HepG2 (cell line): ENCODE measurements around the gene PTK7. TPM values are rescaled to one million over a fixed set of nuclear protein-coding genes. Genes with fewer than 3 reads are reported as not detected.

Experiments
- AGO2 ChIP-seq: fragments of 200-400 bp; formaldehyde crosslinking; optimal IDR thresholded peaks from 2 replicates; pipeline ENCODE3; 2017; ENCODE audit warnings: mild to moderate bottlenecking, low read depth, low read length, moderate library complexity
- AHR ChIP-seq: IDR thresholded peaks from 2 replicates; pipeline ENCODE4 v1.6.1; 2018; ENCODE audit warnings: missing genetic modification reagents, missing compliant biosample characterization
- CEBPZ ChIP-seq: IDR thresholded peaks from 2 replicates; pipeline ENCODE4 v1.6.1; 2012; ENCODE audit warnings: low read length, improper control_type of control experiment
- GLI4 ChIP-seq: sonication (generic); formaldehyde crosslinking; IDR thresholded peaks from 2 replicates; pipeline ENCODE4 v1.5.1; 2020; ENCODE audit warnings: missing genetic modification reagents, mild to moderate bottlenecking, moderate library complexity, borderline replicate concordance
- GTF3A ChIP-seq: sonication (generic); formaldehyde crosslinking; conservative IDR thresholded peaks from 2 replicates; pipeline ENCODE4 v1.4.0; 2020; ENCODE audit warnings: mild to moderate bottlenecking, missing genetic modification reagents
- HBP1 ChIP-seq: IDR thresholded peaks from 2 replicates; pipeline ENCODE4 v1.6.1; 2016; ENCODE audit warnings: low read depth, control low read depth
- NR2F1 ChIP-seq, 2 experiments: fragments of 450-650 bp in 1 of 2; formaldehyde crosslinking in 1 of 2; IDR thresholded peaks; 2 replicates each; pipeline versions ENCODE4 v1.5.0 to v1.6.1; 2016 to 2020; ENCODE audit warnings: mild to moderate bottlenecking in 1 of 2, missing compliant biosample characterization in 1 of 2, missing genetic modification reagents in 1 of 2, moderate library complexity in 1 of 2
- REST ChIP-seq, 2 experiments: IDR thresholded peaks; 2 replicates each; pipeline ENCODE4 v1.6.1; 2011 to 2012; ENCODE audit warnings: low read length in 2 of 2, borderline replicate concordance in 1 of 2, low read depth in 1 of 2, mild to moderate bottlenecking in 1 of 2, moderate library complexity in 1 of 2
- TOPORS ChIP-seq: sonication (generic); formaldehyde crosslinking; IDR thresholded peaks from 2 replicates; pipeline ENCODE4 v1.8.0; 2023; ENCODE audit warnings: mild to moderate bottlenecking, missing genetic modification reagents
- ZKSCAN5 ChIP-seq: sonication (generic); formaldehyde crosslinking; IDR thresholded peaks from 2 replicates; pipeline ENCODE4 v1.5.1; 2020; ENCODE audit warnings: mild to moderate bottlenecking, missing genetic modification reagents
- ZNF263 ChIP-seq: sonication (generic); formaldehyde crosslinking; IDR thresholded peaks from 2 replicates; pipeline ENCODE4 v1.4.0; 2020; ENCODE audit warnings: missing genetic modification reagents
- ZNF44 ChIP-seq: sonication (generic); formaldehyde crosslinking; IDR thresholded peaks from 2 replicates; pipeline ENCODE4 v1.5.1; 2020; ENCODE audit warnings: mild to moderate bottlenecking, missing genetic modification reagents
- ZNF619 ChIP-seq: sonication (generic); formaldehyde crosslinking; IDR thresholded peaks from 2 replicates; pipeline ENCODE4 v1.4.0; 2020; ENCODE audit warnings: mild to moderate bottlenecking, missing genetic modification reagents
- ZNF644 ChIP-seq: IDR thresholded peaks from 2 replicates; pipeline ENCODE4 v1.6.1; 2016; ENCODE audit warnings: low read depth
- ZNF770 ChIP-seq: sonication (generic); formaldehyde crosslinking; IDR thresholded peaks from 2 replicates; pipeline ENCODE4 v1.5.0; 2020; ENCODE audit warnings: mild to moderate bottlenecking, missing genetic modification reagents
- polyA plus RNA-seq, 8 experiments: library from polyadenylated mRNA; depleted of rRNA in 3 of 8; stranded (reverse) in 7 of 8; unstranded in 1 of 8; fragments of >200 nt; fragmentation: Illumina TruSeq in 4 of 8; extraction: Trizol in 4 of 8; gene quantifications; 2 replicates each; pipeline versions ENCODE4 v1.2.1 to v1.2.3, GENCODE V29; 2011 to 2016; ENCODE audit warnings: low read depth in 4 of 8, missing spikeins in 1 of 8, mixed read lengths in 1 of 8; ENCODE audit not compliant: insufficient read depth in 1 of 8
- total RNA-seq, 5 experiments: library from RNA; depleted of rRNA; stranded (reverse); fragments of >200 nt; fragmentation: Illumina TruSeq; extraction: Trizol; gene quantifications; 2 replicates each; pipeline ENCODE4 v1.2.3, GENCODE V29; 2016; ENCODE audit warnings: low read depth in 1 of 5

PTK7 gene
- total and polyA plus RNA-seq, 2 of the 13 experiments (the other 11 are each of a cell fraction or from before 2014, with no cell fraction given): 98.5 to 99.8 TPM

- TF ChIP-seq HBP1 (0 out of 2 replicates have a peak, but pooled peaks have one; percentile 68), GLI4 (0 out of 2 replicates have a peak, but pooled peaks have one; percentile 27), ZNF644 (no peak), REST (IDR thresholded peaks at IDR 0.05; ENCODE audit: borderline replicate concordance in 1 of 2, low read depth in 1 of 2, low read length in 2 of 2) (no peak), NR2F1 (CRISPR knock-in tag; IDR thresholded peaks at IDR 0.05) (no peak), ZNF619 (CRISPR knock-in tag) (0 out of 2 replicates have a peak, but pooled peaks have one; percentile 50), ZNF44 (CRISPR knock-in tag) (0 out of 2 replicates have a peak, but pooled peaks have one; percentile 60), ZKSCAN5 (CRISPR knock-in tag) (no peak), CEBPZ (no peak), AHR (peak; percentile 54; the same call in 1 of the 2 replicates), GTF3A (CRISPR knock-in tag) (no peak), TOPORS (CRISPR knock-in tag) (peak; percentile 34), ZNF263 (peak; percentile 97), ZNF770 (CRISPR knock-in tag) (no peak), AGO2 (peak; percentile 20)
Observed at GRCh38 chr6:43060755-43061633, 15.1 kb upstream of the PTK7 start (continued).
